Skeletal muscle cell (primary cell): ENCODE data around the gene EPHA2.
"Not testable (repeated sequence)": the region's sequence is repeated elsewhere in the genome, so short reads cannot be mapped to it uniquely, and the experiment has no call there.

Source experiments
- DNase-seq: peaks from one replicate; pipeline ENCODE4 v3.0.0-alpha.2; 2010; ENCODE audit warnings: low read depth
- H3K4me3 ChIP-seq: 2 replicates; pipeline ENCODE4 v1.5.1; 2011; ENCODE audit warnings: low read depth, mild to moderate bottlenecking, control low read depth, low read length, moderate library complexity

EPHA2 gene

DNA sequence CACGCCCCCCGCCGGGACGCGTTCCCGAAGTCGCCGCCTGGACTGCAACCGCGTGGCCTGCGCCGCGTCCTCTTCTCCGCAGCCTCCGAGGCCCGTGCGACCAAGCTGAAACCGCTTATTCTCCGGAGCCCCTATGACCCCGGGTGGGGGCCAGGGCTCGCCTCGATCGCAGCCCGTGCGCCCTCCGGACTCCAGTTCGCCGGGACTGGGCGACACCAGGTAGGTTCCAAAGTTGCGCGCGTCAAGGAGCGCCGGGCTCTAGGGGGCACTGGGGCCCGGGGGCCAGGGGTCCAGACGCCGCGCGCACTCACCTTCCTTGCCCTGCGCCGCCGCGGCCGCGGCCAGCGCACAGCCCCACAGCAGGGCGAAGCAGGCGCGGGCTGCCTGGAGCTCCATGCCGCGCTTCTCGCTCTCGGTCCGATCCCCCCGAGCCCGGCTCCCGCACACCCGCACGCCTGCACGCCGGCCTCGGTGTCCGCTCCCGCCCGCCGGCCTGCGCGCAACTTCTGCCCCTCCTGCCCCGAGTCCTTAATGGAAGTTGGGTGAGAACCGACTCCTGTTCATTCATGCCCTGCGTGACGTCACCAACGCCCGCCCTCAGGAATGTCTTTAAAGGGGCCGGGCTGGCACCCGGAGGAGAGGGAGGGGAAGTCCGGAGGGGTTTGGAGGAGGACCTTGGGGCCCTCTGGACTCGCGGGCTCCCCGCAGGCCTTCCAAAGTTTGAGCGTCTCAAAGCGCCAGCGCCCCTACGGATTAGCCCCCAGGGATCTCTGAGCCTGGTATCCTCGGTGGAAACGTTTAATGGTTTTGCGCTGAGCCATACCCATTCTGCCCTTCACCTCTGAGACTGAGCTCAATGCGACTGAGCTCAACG is at the start of gene EPHA2:
EPHA2 (minus strand) TSS at position 533 of the 874 bp plus-strand sequence; CDS start at position 396, 137 bp downstream.
- DNase-seq, result no peak
- peak within 1 kb of the TSS; percentile 79 for H3K4me3 ChIP-seq

DNA sequence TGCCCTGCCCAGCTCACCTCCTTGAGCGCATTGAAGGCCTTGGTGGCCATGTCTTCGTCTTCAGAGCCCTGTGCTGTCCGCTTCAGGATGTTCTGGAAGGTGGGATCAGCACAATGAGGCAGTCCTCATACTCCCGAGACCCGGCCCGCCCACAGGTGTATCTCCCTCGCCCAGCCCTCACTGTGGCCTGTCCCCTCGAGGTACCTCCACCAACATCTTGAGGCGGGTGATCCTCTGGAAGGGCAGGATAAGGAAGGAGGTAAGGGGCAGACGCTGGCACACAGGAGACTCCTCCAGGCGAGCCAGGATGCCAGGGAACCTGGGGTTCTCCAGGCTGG is 49.4 kb upstream of the EPHA2 start:
- DNase-seq, result no peak
- H3K4me3 ChIP-seq, result no peak overlapping the region

DNA sequence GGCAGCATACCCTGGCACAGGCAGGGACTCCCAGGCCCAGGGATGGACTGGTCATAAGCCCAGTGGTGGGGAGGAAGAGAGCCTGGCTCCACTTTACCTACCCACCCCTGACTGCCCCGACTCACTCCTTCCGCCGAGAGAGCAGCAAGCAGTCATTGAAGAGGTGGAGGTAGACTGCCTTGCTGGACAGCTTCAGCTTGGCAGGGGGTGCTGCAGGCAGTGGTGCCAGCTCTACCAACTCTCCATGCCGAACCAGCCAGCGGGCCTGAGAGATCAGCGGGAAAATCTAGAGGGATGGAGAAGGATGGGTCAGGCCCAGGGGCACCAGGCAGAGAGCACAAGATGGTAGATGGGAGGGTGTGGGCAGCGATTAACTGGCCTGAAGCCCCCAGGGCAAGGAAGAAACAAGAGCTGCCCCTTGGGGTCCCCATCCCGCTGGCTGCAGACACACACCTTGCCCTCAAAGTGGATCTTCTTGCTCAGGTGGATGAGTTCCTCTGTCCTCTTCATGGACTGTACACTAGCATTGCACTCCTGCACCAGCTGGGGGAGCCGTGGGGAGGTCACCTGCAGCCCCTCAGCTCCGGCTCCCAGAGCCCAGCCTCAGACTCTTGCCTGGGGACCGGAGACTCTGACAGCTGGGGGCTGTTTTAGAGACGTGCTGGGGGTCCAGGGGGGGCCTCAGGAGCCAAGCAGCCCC is 48.9 kb upstream of the EPHA2 start:
- no peak for DNase-seq
- no peak overlapping the region for H3K4me3 ChIP-seq

DNA sequence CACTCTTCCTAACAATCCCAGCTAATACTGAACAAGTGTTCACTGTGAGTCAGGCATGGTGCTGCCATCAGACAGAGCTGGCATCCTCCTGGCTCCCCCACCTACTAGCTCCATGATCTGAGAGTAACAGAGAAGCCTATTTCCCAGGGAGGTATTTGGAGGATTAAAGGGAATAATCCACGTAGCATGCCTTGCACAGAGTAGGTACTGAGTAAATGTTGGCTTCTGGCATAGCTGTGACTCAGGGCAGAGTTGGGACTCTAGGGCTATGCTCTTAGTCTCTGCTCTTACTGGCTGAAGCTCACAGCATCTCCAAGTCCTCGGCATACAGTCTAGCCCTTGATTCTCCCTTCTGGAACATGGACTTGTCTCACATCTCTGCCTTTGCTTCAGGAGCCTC is 48.3 kb upstream of the EPHA2 start:
- DNase-seq, result no peak
- no peak overlapping the region for H3K4me3 ChIP-seq

DNA sequence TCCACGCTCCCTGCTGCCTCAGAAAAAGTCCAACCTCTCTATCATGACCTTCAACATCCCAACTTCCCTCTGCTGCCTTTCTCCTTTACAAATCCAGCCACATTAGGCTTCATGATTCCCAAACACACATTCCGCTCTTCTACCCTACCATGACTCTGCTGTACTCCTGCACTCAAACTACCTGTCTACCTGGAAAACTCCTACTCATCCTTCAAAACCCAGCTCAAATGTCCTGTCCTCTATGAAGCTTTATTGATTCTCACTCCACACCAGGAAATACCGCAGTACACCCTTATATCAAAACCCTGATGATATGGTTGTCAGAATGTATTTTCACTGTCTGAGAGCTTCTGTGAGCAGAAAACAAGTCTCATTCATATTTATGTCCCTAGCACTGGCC is 47.7 kb upstream of the EPHA2 start:
- no peak overlapping the region for H3K4me3 ChIP-seq
- DNase-seq, result no peak

DNA sequence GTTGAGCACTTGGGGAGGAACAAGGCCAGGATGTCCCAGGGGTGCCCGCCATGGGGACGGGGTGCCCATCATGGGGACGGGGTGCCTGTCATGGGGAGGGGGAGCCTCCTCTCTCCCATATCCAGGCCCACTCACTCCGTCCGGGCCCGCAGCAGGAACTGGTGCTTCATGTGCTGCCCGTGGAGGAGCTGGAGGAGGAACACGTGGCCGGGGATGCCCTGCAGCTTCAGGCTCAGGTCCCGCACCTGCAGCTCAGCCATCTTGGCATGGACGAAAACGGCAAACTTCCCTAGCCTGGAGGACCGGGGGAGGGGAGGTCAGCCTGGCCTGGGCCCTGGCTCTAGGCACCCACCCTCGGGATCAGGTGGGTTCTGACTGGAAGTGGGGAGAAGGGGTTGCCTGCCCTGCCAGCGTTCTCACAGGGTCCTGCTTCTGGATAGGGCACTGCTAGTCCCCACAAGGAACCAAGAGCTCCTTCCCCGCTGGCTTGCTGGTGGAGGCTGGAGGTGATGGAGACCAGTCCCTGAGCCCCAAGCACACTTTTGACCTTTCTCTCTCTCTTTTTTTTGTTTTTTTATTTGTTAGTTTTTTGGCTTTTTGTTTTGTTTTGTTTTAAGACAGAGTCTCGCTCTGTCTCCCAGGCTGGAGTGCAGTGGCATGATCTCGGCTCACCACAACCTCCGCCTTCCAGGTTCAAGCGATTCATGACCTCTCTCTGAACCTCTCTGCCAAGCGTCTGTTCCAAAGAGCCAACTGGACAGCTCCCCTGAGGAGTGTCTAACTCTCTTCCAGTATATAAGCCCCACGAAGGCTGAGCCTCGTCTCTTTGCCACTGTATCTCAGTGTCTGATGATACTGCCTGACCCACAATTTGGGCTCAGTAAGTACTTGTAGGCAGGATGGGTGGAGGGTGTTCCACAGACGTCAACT is 46.7 kb upstream of the EPHA2 start:
- DNase-seq, result no peak
- no peak overlapping the region for H3K4me3 ChIP-seq

DNA sequence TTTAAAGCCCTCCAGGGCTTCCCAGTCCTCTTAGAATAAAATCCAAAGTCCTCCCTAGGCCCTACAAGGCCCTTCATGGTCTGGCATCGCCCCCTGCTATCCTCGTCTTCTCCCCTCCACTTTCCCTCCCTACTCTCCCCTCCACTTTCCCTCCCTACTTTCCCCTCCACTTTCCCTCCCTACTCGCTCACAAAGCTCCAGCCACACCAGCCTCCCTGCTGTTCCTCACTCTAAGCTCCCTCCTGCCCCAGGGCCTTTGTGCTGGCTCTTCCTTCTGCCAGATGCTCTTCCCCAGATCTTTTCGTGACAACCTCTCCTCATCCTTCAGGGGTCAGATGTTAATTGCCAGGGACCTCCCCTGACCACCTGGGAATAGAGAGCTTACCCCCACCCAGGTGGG is 43.8 kb upstream of the EPHA2 start:
- no peak for DNase-seq
- no peak overlapping the region for H3K4me3 ChIP-seq

DNA sequence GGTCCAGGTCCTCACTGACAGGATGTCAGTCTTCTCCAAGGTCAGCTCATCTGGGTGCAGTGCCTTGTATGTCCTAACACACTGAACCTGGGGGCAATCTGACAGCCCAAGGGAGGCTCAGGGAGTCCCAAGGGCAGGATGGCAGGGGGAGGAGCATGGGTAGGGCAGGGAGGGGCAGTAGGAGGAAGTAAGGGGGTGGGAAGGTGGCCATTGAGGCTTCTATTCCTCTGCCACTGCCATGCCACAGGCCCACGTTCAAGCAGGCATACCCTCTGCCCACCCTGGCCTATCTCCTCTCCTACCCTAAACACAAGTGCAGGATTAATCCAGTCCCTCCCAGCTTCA is 43.3 kb upstream of the EPHA2 start:
- DNase-seq, result no peak
- no peak overlapping the region for H3K4me3 ChIP-seq

DNA sequence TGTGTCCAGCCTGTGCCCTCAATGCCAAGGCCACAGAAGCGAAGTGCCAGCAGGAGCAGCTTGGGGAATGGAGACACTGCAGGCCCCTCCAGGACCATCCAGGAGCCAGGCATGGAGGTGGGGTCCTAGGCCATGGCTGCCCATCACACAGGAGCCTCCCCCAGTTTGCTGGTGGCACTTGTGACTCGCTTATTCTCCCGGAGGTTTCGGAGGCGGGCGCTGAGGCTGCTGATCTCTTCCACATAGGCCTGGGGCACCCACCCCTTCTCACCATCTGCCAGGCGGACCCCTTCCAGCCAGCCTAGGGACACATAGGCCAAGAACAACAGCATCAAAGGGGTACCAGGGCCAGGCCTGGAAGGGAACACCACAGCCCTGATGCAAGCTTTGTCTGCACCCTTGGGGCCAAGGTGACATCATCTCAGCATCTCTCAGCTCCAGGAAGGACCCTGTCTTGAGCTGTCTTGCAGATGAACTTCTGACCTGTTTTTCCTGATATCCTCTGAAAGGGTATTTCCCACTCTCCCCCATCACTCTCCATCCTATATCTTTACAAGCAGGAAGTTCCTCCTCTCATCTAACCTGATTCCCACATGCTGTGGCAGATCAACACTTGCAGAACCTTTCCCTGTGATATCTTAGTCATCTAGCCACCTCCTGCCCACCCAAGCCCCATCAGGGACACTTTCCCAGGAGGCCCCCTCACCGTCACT is 42.7 kb upstream of the EPHA2 start:
- H3K4me3 ChIP-seq, result no peak overlapping the region
- DNase-seq, result no peak

DNA sequence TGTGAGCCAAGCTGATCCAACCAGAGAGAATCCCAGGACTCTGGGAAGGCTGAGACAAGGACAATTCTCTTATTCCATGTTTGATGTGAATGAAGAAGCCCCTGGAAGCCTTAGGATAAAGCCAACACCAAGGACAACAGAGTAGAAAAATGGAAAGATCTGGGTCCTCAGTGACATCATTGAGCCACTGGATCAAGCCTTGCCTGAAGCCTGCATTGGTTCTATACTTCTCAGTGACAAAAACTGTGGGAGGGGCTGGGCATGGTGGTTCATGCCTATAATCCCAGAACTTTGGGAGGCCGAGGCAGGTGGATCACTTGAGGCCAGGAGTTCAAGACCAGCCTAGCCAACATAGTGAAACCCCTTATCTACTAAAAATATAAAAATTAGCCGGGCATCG is 41.0 kb upstream of the EPHA2 start:
- no peak for DNase-seq
- H3K4me3 ChIP-seq, result no peak overlapping the region

DNA sequence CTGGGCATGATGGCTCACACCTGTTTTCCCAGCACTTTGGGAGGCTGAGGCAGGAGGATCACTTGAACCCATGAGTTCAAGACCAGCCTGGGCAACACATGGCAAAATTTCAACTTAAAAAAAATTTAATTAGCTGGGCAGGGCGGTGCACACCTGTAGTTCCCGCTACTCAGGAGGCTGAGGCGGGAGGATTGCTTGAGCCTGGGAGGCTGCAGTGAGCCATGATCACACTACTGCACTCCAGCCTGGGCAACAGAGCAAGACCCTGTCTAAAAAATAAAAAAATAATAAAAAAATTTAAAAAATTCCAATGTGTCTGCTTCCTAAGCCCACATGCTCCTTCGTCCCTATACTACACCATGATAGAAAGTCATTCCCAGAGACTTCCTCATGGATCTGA is 40.3 kb upstream of the EPHA2 start:
- H3K4me3 ChIP-seq, DNase-seq: not testable (repeated sequence)

DNA sequence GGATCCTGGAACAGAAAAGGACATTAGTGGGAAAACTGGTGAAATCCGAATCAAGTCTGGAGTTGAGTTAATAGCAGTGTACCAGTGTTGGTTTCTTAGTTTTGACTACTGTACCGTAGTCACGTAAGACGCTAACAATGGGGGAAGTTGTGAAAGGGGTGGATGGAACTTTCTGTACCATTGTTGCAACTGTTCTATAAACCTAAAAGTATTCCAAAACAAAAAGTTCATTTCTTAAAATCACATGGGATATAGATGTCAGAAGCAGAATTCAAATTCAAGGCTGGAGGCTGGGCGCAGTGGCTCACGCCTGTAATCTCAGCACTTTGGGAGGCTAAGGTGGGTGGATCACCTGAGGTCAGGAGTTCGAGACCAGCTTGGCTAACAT is 39.6 kb upstream of the EPHA2 start:
- H3K4me3 ChIP-seq, result no peak overlapping the region

DNA sequence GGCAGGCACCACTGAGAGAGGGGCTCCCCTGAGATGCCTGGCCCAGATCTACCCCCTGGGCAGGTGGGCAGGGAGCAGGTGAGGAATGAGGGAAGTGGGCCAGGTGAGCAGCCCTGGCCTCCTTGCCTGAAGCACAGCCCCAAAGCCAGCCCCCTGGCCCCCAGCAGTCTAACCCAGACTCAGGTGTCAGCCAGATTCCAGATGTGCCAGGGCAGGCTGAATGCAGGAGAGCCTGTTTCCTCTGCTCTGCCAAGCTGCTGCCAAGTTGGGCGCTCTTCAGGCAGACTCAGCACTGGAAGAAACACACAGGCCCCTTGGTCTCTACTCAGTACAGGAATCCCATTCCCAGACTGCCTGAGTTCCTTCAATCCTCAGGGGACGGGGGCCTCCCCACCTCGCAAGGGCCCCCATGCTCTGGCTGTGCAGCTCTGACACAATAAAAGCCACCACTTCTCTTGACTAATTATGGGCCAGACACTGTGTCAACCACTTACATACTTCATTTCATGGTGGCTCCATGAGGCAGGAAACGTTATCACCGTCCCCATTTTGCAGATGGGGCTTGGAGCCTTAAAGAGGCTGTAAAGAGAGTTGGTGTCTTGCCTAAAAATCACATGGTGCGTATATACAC is 36.2 kb upstream of the EPHA2 start:
- no peak for DNase-seq
- H3K4me3 ChIP-seq, result no peak overlapping the region

More for the DNA sequence above, 39.6 kb upstream of the EPHA2 start:
- no peak for DNase-seq

DNA sequence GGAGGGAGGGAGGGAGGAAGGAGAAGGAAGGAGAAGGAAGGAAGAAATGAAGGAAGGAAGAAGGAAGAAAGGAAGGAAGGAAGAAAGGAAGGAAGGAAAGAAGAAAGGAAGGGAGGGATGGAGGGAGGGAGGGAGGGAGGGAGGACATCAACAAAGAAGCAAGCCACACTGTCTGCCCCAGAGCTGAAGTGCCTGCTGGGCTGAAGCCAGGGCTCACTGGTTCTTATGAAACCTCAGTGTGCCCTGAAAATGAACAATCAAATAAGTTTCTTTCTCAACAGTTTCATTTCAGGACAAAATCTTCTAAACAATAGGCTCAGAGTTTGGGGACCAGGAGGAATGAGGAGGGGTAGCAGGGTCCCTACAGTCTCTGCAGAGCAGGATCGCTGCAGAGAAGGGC is 35.4 kb upstream of the EPHA2 start:
- H3K4me3 ChIP-seq, result no peak overlapping the region
- DNase-seq, result no peak

DNA sequence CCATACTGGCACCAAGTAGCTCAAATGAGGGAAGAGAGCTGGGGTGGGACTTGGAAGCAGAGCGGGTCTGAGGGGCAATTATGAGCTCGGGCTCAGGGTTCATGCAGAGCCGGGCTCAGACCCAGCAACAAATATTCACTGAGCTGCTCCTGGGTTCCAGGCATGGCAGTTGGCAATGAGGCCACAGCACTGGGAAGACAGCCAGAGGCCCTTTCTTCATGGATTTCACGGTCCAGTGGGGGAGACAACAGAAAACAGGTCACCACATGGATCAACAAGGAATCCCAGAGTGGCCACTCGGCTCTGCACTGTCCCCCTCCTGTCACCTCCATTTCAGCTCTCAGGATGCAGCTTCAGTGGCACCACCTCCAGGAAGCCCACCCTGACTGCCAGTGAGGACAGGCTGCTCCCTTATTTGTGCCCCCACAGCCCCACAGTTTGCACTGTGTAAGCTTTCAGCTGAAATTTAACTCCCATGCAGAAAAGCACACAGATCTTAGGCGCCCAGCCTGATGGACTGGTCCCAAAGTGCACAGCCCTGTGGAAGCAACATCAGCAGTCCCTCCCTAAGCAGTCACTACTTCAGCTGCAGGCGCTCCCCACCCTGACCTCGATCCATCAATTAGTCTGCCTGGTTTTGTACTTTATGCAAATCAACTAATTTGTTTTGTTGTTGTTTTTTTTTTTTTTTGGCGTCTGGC is 34.2 kb upstream of the EPHA2 start:
- no peak overlapping the region for H3K4me3 ChIP-seq
- no peak for DNase-seq

DNA sequence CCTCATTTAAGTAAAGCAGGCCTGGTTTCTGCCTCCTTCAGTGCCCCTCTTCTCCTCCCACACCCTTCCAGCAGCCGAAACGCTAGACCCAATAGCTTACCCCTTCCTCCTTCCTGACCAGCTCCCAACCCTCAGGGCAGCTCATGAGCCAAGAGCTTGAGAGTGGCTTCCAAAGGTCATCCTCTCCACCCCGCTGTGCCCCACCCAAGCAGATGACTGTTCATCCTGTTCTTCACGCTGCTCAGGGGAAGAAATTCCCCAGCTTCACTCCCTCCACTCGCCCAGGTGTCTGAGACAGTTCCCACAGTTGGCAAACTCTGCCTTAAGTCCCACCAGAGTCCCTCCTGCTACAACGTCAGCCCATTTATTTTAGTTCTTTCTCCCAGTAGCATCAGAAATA is 33.1 kb upstream of the EPHA2 start:
- H3K4me3 ChIP-seq, result no peak overlapping the region
- no peak for DNase-seq

DNA sequence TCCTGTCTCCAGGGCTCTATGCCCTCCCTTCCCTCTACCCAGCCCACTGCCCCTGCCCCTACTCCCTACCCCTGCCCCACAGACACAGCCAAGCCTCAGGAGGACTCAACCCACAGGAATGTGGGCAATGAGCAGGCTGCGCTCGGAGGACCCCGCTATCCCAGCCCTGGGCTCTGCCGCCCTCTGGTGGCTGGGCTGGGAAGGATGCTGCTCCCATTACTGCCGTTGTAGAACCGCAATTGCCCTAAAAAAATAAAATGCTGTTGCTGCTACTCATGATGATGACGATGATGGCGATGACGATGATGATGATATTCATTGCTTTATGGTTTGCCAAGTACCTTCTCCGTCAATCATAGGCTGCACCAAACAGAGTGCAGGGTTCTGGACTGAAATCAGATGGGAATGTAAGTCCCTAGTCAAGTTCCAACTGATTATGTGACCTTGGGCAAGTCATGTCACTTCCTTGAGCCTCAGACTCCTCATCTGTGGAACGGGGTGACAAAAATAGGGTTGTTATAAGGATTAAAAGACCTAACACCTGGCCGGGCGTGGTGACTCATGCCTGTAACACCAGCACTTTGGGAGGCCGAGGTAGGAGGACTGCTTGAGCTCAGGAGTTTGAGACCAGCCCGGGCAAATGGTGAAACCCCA is 32.0 kb upstream of the EPHA2 start:
- no peak for DNase-seq
- H3K4me3 ChIP-seq, result no peak overlapping the region

DNA sequence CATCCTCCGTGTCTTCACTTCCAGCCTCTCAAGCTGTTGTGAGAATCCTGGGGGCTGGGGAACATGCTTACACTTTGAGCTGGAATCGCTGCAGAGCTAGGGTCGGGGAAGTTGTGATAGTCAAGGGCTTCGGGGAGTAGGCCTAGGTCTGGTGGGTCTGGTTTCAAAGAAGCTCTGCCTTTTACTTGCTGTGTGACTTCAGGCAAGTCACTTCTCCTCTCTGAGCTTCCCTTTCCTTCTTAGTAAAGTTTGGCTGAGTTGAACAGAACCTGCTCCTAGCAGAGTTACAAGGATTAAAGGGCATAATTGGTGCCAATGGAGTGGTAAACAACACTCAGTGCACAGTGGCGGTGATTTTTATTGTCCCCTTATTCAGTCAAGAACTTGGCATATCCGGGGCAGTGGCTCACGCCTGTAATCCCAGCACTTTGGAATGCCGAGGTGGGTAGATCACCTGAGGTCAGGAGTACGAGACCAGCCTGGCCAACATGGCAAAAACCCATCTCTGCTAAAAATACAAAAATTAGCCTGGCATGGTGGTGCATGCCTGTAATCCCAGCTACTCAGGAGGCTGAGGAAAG is 30.9 kb upstream of the EPHA2 start:
- DNase-seq, result no peak
- H3K4me3 ChIP-seq, result no peak overlapping the region
